Measurements from ENCODE around the gene TTC29.
"Not testable (repeated sequence)": the region's sequence is repeated elsewhere in the genome, so short reads cannot be mapped to it uniquely, and the experiment has no call there.

The TTC29 gene

GRCh38 chr4:146699910-146700309, 245.8 kb downstream of the TTC29 start:
- no peak for DNase-seq (ENCODE audit: low read depth in 2 of 2)

DNA sequence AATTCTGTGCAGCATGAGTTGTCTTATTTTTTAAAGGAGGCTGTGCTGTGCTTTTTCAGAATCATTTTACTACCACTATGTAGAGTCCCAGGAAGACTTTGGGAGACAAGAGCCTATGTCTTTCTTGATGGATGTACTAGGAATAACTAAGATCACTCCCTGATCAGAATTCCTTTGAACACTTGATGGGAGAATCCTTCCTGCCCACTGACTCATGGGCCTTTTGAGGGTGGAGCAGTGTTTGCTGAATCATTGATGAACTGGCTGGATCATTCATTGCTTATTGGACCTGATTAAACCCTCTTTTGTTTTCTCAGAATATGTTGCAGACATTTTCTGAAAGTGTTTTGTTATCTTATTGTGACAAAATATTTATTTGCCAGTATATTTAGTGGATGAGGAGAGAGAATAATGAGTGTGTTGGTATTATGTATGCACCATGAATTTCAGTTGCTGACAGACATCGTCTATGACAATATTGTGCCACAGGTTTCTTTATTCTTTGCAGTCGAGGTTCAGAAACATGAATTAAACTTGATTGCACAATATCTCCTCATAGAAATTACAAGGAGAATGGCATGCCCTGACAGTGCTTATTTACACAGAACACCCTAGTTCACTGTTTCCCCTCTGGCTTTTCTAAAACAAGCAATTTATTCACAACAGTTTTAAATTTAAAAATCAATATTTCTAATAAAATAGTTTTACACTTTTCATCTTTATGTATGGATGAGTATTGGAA, 270.7 kb downstream of the TTC29 start:
- DNase-seq (ENCODE audit: low read depth in 2 of 2) = no peak

DNA sequence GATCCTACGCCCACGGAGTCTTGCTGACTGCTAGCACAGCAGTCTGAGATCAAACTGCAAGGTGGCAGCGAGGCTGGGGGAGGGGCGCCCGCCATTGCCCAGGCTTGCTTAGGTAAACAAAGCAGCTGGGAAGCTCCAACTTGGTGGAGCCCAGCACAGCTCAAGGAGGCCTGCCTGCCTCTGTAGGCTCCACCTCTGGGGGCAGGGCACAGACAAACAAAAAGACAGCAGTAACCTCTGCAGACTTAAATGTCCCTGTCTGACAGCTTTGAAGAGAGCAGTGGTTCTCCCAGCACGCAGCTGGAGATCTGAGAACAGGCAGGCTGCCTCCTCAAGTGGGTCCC, 281.7 kb downstream of the TTC29 start:
- not testable (repeated sequence) for DNase-seq (ENCODE audit: low read depth in 2 of 2)

GRCh38 chr4:146661367-146661766, 284.3 kb downstream of the TTC29 start:
- no peak for DNase-seq (ENCODE audit: low read depth in 2 of 2)
